BJ (cell line): ENCODE results near the gene CAD. TPM values are rescaled to one million over a fixed set of nuclear protein-coding genes. Genes with fewer than 3 reads are reported as not detected.

Source experiments
- CTCF ChIA-PET: fragments of 350-600 bp; formaldehyde crosslinking; extraction: SDS; loops from one replicate; lab custom pipeline; 2021; ENCODE audit warnings: antibody characterized with exemption, inconsistent platforms; lab: Yijun Ruan, JAX
- POLR2A ChIA-PET: fragments of 300-600 bp; sonication (Branson Sonifier 250); formaldehyde crosslinking; extraction: SDS; loops from one replicate; lab custom pipeline; 2021; ENCODE audit warnings: antibody characterized with exemption; lab: Charles Lee
- DNase-seq: peaks from one replicate; pipeline ENCODE4 v3.0.0-alpha.2; 2011; ENCODE audit warnings: low read depth
- H3K27me3 ChIP-seq: 2 replicates; pipeline ENCODE4 v1.6.0; 2011; ENCODE audit warnings: low read length; ENCODE audit not compliant: control insufficient read depth, insufficient read depth
- H3K36me3 ChIP-seq: 2 replicates; pipeline ENCODE4 v1.5.1; 2011; ENCODE audit warnings: low read length; ENCODE audit not compliant: control insufficient read depth, insufficient read depth
- H3K4me3 ChIP-seq: 2 replicates; pipeline ENCODE4 v1.5.1; 2011; ENCODE audit warnings: low read depth, mild to moderate bottlenecking, control low read depth, low read length
- polyA plus RNA-seq: library from polyadenylated mRNA; depleted of rRNA; stranded (reverse); fragments of >200 nt; gene quantifications from 2 replicates; pipeline ENCODE4 v1.2.3, GENCODE V29; 2011
- TF ChIP-seq, protein P1 (sequence below): IDR thresholded peaks from 2 replicates; pipeline ENCODE4 v1.5.1; 2011; ENCODE audit warnings: low read depth, mild to moderate bottlenecking, control low read depth, inconsistent platforms, low read length, moderate library complexity; ENCODE audit not compliant: insufficient read depth

The CAD gene
- polyA plus RNA-seq, 1 experiment: 26.6 TPM

DNA sequence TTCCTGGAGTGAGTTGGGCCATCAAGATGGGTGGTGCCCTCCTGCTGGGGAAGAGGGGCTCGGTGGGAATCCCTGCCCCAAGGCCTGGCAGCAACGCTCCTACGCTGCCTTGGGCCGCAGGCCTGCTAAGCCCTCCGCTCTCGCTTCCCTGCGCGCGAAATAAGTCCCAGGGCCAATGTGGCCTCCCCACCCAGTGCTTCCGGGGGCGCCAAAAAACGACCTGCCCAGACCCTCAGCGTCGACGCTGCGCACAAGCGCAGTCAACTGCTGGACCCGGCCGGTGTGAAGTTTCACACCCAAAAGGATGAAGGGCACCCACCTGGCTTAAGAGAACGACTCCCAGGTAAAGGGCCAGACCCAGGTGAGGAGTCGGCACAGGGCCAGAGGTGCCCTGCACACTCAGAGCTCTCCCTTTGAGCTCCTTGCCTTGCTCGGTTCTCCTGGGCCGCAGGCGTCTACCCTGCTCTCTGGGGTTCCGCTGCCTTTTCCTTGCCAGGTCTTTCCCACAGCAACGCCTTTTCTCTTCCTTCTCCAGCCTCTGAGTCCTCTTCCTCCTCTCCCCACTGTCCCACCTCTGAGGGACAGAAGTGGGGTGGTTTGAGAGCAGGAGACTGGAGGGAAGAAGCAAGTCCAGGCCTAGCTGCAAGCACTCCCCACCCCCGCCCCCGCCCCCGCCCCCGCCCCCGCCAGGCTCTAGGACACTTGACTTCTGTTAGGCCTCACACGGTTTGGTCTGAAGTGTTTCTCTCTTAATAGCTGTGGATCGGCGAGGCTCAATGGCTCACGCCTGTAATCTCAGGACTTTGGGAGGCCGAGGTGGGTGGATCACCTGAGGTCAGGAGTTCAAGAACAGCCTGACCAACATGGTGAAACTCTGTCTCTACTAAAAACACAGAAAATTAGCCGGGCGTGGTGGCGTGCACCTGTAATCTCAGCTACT lies 58.3 kb downstream of the CAD start, which contains the start of gene DNAJC5G:
Gene DNAJC5G (plus strand): TSS at position 223 of the 940 bp plus-strand sequence. CDS start 1,296 bp downstream, outside the sequence.
- CTCF ChIA-PET: interaction anchor here (1.0 kb wide), 2 partner anchors 11 to 28 kb away, joined by 3 to 6 read pairs; no protein-coding TSS in a partner anchor

DNA sequence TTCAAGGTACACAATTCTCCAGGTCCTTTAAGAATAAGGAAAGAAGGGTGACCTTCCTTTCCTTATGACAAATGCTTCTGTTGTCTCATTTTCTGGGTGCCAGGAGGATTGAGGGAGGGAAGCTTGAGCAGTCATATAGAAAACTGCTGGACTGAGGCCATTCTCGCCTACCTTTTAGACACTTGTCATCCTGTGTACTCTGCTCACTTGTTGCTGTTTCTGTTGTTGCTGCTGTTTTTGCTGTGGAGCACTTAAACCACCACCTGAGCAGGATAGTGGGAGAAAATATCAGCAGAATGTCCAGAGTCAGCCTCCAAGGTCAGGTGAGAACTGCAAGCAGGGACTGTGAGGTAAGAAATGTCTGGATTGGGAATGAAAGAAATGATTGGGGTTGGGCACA lies 60.8 kb downstream of the CAD start:
- DNase-seq: no peak
- H3K4me3 ChIP-seq: no peak overlapping the region
- H3K36me3 ChIP-seq: no peaks in the 10 kb centered on the region
- ChIA-PET CTCF (interaction anchor here (4.0 to 6.0 kb wide), 2 partner anchors 13 to 316 kb away, joined by 18 to 66 read pairs; no protein-coding TSS in a partner anchor), POLR2A (no interaction called here)
- TF ChIP-seq, protein P1, sequence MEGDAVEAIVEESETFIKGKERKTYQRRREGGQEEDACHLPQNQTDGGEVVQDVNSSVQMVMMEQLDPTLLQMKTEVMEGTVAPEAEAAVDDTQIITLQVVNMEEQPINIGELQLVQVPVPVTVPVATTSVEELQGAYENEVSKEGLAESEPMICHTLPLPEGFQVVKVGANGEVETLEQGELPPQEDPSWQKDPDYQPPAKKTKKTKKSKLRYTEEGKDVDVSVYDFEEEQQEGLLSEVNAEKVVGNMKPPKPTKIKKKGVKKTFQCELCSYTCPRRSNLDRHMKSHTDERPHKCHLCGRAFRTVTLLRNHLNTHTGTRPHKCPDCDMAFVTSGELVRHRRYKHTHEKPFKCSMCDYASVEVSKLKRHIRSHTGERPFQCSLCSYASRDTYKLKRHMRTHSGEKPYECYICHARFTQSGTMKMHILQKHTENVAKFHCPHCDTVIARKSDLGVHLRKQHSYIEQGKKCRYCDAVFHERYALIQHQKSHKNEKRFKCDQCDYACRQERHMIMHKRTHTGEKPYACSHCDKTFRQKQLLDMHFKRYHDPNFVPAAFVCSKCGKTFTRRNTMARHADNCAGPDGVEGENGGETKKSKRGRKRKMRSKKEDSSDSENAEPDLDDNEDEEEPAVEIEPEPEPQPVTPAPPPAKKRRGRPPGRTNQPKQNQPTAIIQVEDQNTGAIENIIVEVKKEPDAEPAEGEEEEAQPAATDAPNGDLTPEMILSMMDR: no peak
- H3K27me3 ChIP-seq: peaks cover 11% of the 10 kb centered on the region

More for the DNA sequence above, 58.3 kb downstream of the CAD start, which contains the start of gene DNAJC5G:
- Histone ChIP-seq H3K27me3 (peaks cover 13% of the 10 kb centered on the region), H3K36me3 (no peaks in the 10 kb centered on the region), H3K4me3 (no peak within 1 kb of the TSS)
- no peak for DNase-seq
- TF ChIP-seq, protein P1: no peak
- POLR2A ChIA-PET: no interaction called here

DNA sequence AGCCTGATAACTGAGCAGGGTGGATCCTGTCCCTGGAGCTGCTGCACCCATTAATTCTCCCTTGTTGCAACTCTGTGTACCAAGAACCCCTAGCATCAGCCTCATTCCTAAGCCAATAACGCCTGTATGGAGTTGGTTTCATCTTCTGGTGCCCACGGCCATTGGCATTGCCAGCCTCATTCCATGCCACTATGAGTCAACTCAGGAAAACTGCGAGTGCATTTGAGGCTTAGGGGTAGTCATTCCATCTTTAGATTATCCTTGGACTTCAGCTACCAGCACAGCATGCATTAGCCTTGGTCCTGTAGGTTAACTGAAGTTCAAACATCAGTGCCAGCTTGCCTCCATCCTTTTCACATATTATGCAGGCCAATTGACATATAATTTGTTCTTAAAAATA lies 63.7 kb downstream of the CAD start:
- Histone ChIP-seq H3K36me3 (no peaks in the 10 kb centered on the region), H3K27me3 (peaks cover 10% of the 10 kb centered on the region), H3K4me3 (no peak overlapping the region)
- CTCF ChIA-PET: interaction anchor here (0.9 to 6.4 kb wide), 17 partner anchors 10 to 435 kb away, joined by 3 to 94 read pairs (median 7); partner anchors contain the start of genes KHK, PREB and SLC30A3
- DNase-seq: no peak
- TF ChIP-seq, protein P1: no peak
- POLR2A ChIA-PET: no interaction called here

DNA sequence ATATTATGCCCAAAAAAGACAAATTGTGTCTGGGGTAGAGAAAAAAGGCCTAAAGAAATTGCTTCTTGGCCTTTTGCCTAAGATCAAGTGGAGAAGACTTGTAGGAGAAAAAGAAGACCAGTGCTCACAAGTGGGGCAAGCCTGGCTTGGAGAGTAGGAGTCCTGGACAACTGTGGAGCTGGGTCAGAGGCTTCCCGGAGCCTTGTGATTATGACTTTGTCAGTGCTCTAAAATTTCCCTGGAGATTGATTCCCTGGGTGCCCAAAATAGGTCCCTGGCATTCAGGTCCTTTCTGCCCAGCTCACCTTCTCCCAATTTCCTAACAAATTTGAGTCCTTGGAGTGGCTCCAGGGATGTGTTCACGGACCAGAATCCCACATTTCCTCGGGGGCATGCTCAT lies 64.3 kb downstream of the CAD start:
- ChIA-PET CTCF (interaction anchor here (0.8 to 6.4 kb wide), 13 partner anchors 10 to 326 kb away, joined by 3 to 94 read pairs (median 18); partner anchors contain the start of gene SLC30A3), POLR2A (no interaction called here)
- Histone ChIP-seq H3K27me3 (peaks cover 10% of the 10 kb centered on the region), H3K4me3 (no peak overlapping the region), H3K36me3 (no peaks in the 10 kb centered on the region)
- DNase-seq: no peak
- TF ChIP-seq, protein P1: no peak

DNA sequence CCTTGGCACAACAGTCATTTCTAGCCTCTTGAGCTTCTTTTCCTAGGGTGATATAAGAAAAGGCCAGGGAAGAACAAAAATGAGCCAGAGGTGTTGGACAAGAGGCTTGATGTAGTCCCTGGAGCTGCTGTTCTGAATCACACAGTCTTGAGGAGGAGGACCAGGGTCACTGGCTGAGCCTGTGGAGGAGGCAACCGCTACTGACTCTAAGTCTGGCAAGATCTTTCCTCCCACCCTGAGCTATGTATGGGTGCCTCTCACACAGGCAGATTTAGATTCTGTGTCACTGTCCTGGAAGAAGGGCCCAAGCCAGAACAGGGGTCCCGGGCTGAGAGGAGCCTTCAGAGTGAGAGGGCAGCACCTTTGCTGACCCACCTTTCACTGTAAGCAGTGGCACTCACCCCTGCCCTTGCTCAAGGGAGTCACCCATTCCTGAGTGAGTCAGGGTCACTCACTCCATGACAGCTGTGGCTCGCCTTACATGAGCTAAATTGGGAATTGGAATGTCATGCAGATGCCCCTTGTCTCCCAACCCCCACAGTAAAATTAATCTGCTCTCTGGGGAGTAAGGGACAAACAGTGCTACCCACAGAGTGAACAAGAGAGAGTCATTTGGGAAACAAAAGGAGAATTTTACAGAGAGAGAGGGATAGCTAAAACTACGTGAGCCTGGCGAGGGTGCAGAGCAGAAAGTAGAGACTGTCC lies 64.8 kb downstream of the CAD start, which contains the start of gene TRIM54:
Gene TRIM54 (plus strand): TSS at position 575 of the 705 bp plus-strand sequence. CDS start 303 bp downstream, outside the sequence.
- no peaks in the 10 kb centered on the region for H3K36me3 ChIP-seq
- POLR2A ChIA-PET: no interaction called here
- no peak within 1 kb of the TSS for H3K4me3 ChIP-seq
- CTCF ChIA-PET: interaction anchor here (0.8 to 6.4 kb wide), 12 partner anchors 9 to 327 kb away, joined by 3 to 94 read pairs (median 21); partner anchors contain the start of gene SLC30A3
- DNase-seq: no peak
- H3K27me3 ChIP-seq: peaks cover 10% of the 10 kb centered on the region
- TF ChIP-seq, protein P1: no peak
